ENCODE results near the gene CCDC102A. TPM values are rescaled to one million over a fixed set of nuclear protein-coding genes. Genes with fewer than 3 reads are reported as not detected.

CCDC102A gene
- total and polyA plus RNA-seq, 2 of the 13 experiments (the other 11 are each of a cell fraction or from before 2014, with no cell fraction given), result 2.1 to 2.8 TPM

DNA sequence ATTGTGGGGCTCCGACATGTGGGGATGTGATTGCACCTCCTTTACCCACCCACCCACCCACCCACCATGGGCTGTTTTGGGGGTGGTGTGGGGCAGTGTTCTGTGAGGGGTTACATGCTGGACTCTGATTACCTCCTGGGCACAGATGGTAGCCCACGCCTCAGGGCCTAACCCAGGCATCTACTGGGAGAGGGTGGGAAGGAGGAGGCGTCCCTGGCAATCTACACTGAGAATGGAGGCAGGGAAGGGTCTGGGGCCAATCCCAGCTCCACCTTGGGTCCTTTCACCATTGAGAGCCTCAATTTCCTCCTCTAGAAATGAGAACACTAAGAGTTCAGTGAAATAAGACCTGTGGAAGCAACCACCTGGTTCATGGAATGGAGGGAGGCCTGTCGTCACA, 38.3 kb downstream of the CCDC102A start:
- no peaks in the 10 kb centered on the region for H3K36me3 ChIP-seq (replicated peaks in 1 of 2; ENCODE audit: control insufficient read depth in 1 of 2, insufficient read depth in 2 of 2, low read length in 2 of 2)
- ChIA-PET POLR2A (no interaction called here), CTCF (ENCODE audit: low intra/inter-chr PET ratio, low total read pairs) (no interaction called here)
- in situ Hi-C loops (cut with HindIII; ENCODE audit: extremely low pct_ligation_motif_present, low pct_unique_long_range_greater_than_20kb) (no loop called here), intact Hi-C loops (cut with micrococcal nuclease; ENCODE audit: unreplicated experiment) (no loop called here)
- no peaks in the 10 kb centered on the region for H4K20me1 ChIP-seq (ENCODE audit: insufficient read depth, low read length)
- H3K4me1 ChIP-seq (ENCODE audit: insufficient read depth, low read length), result peaks cover 36% of the 10 kb centered on the region
- no peaks in the 10 kb centered on the region for H3K9me3 ChIP-seq (ENCODE audit: low read length)
- peaks cover 7 to 58% of the 10 kb centered on the region in 2 experiments; a peak in 3 of 5 replicates for H3K27me3 ChIP-seq (ENCODE audit: control insufficient read depth in 1 of 2, insufficient read depth in 2 of 2, low read length in 2 of 2)
- ATAC-seq (no peak), FAIRE-seq (no peak), DNase-seq (ENCODE audit: low spot score) (no peak)
- TF ChIP-seq ZNF12 (CRISPR knock-in tag; IDR thresholded peaks at IDR 0.05) (no peak), ZNF562 (CRISPR knock-in tag; IDR thresholded peaks at IDR 0.05; ENCODE audit: borderline replicate concordance) (no peak), HHEX (CRISPR knock-in tag; IDR thresholded peaks at IDR 0.05) (no peak), ERF (CRISPR knock-in tag; IDR thresholded peaks at IDR 0.05) (no peak), ZSCAN25 (CRISPR knock-in tag; IDR thresholded peaks at IDR 0.05) (no peak), ZFYVE20 (CRISPR knock-in tag; IDR thresholded peaks at IDR 0.05; ENCODE audit: borderline replicate concordance, low read depth) (no peak)
- WGBS (ENCODE audit: low lambda C conversion rate), result 23% methylated on average over 4 of the region's 4 CpGs
- H3K9ac ChIP-seq (ENCODE audit: insufficient read depth, low read depth, low read length), result no peak overlapping the region
- BruUV-seq (replicated peaks), result no TSS peak
- H2AFZ ChIP-seq (ENCODE audit: low read length), result no peak overlapping the region
- H3K27ac ChIP-seq (ENCODE audit: extremely low read length, insufficient read depth, low read length), result no peak overlapping the region
- H3K4me2 ChIP-seq (ENCODE audit: low read depth, low read length), result no peak overlapping the region
- H3K4me3 ChIP-seq (replicated peaks in 1 of 3; ENCODE audit: insufficient read depth in 1 of 3, low read depth in 2 of 3, low read length in 3 of 3), result no peak overlapping the region
- no peaks in the 10 kb centered on the region for H3K79me2 ChIP-seq (ENCODE audit: insufficient read depth, low read length)

DNA sequence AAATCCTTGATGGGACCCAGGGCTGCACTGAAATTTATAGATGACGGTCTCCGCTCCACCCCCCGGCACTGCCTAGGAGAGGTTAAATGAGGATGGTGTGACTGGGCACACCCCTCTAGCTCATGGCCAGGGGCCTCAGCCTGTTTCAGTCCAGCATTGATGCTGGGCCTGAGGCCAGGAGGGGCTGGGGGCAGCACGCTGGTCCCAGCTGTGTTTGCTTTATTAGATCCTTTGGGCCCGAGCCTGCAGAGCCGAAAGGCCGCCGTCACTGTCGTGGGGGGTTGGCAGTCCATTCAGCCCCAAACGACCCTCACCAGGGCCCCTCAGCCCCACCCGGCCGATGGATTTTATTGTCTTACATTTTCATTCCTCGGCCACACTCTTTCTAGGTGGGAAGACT, 39.2 kb downstream of the CCDC102A start:
- no peak for TF ChIP-seq PPARG (CRISPR knock-in tag; conservative IDR thresholded peaks at IDR 0.05)
- no peak for TF ChIP-seq SRF (IDR thresholded peaks at IDR 0.05; ENCODE audit: low read depth, low read length)
- no peak for TF ChIP-seq KDM5A (IDR thresholded peaks at IDR 0.05; ENCODE audit: borderline replicate concordance, low read length)
- TF ChIP-seq ZNF768 (CRISPR knock-in tag; IDR thresholded peaks at IDR 0.05), result no peak
- no peak for TF ChIP-seq ZNF629 (CRISPR knock-in tag; conservative IDR thresholded peaks at IDR 0.05)
- TF ChIP-seq AGO2 (optimal IDR thresholded peaks at IDR 0.05; ENCODE audit: low read depth, low read length), result no peak
- no peak for TF ChIP-seq NFKB2 (CRISPR knock-in tag; IDR thresholded peaks at IDR 0.05; ENCODE audit: borderline replicate concordance)
- no peak for TF ChIP-seq FIP1L1 (IDR thresholded peaks at IDR 0.05; ENCODE audit: borderline replicate concordance, insufficient read depth, low read depth, low read length)
- TF ChIP-seq, protein P1, sequence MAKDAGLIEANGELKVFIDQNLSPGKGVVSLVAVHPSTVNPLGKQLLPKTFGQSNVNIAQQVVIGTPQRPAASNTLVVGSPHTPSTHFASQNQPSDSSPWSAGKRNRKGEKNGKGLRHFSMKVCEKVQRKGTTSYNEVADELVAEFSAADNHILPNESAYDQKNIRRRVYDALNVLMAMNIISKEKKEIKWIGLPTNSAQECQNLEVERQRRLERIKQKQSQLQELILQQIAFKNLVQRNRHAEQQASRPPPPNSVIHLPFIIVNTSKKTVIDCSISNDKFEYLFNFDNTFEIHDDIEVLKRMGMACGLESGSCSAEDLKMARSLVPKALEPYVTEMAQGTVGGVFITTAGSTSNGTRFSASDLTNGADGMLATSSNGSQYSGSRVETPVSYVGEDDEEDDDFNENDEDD (CRISPR knock-in tag; IDR thresholded peaks at IDR 0.05; ENCODE audit: borderline replicate concordance), result no peak
- no peak for TF ChIP-seq ZNF780A (CRISPR knock-in tag; IDR thresholded peaks at IDR 0.05)
- TF ChIP-seq ZNF383 (CRISPR knock-in tag; IDR thresholded peaks at IDR 0.05; ENCODE audit: borderline replicate concordance), result no peak
- no peak for TF ChIP-seq ZMYM4 (CRISPR knock-in tag; IDR thresholded peaks at IDR 0.05)
- TF ChIP-seq, protein P2, sequence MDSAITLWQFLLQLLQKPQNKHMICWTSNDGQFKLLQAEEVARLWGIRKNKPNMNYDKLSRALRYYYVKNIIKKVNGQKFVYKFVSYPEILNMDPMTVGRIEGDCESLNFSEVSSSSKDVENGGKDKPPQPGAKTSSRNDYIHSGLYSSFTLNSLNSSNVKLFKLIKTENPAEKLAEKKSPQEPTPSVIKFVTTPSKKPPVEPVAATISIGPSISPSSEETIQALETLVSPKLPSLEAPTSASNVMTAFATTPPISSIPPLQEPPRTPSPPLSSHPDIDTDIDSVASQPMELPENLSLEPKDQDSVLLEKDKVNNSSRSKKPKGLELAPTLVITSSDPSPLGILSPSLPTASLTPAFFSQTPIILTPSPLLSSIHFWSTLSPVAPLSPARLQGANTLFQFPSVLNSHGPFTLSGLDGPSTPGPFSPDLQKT (CRISPR knock-in tag; IDR thresholded peaks at IDR 0.05; ENCODE audit: borderline replicate concordance), result no peak
- no peak for DNase-seq (ENCODE audit: low spot score)

More for the DNA sequence above, 39.2 kb downstream of the CCDC102A start:
- Histone ChIP-seq H3K4me3 (replicated peaks in 1 of 3; ENCODE audit: insufficient read depth in 1 of 3, low read depth in 2 of 3, low read length in 3 of 3) (no peak overlapping the region), H3K4me1 (ENCODE audit: insufficient read depth, low read length) (peaks cover 27% of the 10 kb centered on the region), H3K9me3 (ENCODE audit: low read length) (no peaks in the 10 kb centered on the region), H3K79me2 (ENCODE audit: insufficient read depth, low read length) (no peaks in the 10 kb centered on the region), H3K36me3 (replicated peaks in 1 of 2; ENCODE audit: control insufficient read depth in 1 of 2, insufficient read depth in 2 of 2, low read length in 2 of 2) (no peaks in the 10 kb centered on the region), H3K27ac (ENCODE audit: extremely low read length, insufficient read depth, low read length) (no peak overlapping the region), H4K20me1 (ENCODE audit: insufficient read depth, low read length) (no peaks in the 10 kb centered on the region), H3K27me3 (ENCODE audit: control insufficient read depth in 1 of 2, insufficient read depth in 2 of 2, low read length in 2 of 2) (peaks cover 7 to 53% of the 10 kb centered on the region in 2 experiments; a peak in 4 of 5 replicates), H3K4me2 (ENCODE audit: low read depth, low read length) (no peak overlapping the region), H3K9ac (ENCODE audit: insufficient read depth, low read depth, low read length) (no peak overlapping the region), H2AFZ (ENCODE audit: low read length) (no peak overlapping the region)
- 33% methylated on average over 12 of the region's 13 CpGs for WGBS (ENCODE audit: low lambda C conversion rate)
- FAIRE-seq (no peak), ATAC-seq (no peak; the same call in 2 of the 3 replicates)
- ChIA-PET POLR2A (no interaction called here), CTCF (ENCODE audit: low intra/inter-chr PET ratio, low total read pairs) (no interaction called here)
- in situ Hi-C loops (cut with HindIII; ENCODE audit: extremely low pct_ligation_motif_present, low pct_unique_long_range_greater_than_20kb) (no loop called here), intact Hi-C loops (cut with micrococcal nuclease; ENCODE audit: unreplicated experiment) (no loop called here)
- BruUV-seq (replicated peaks), result no TSS peak

Measured in HepG2 (cell line).